Caco-2 (cell line): ENCODE results near the gene LCN9. TPM values are rescaled to one million over a fixed set of nuclear protein-coding genes. Genes with fewer than 3 reads are reported as not detected.

Experiments
- BruUV-seq: library from RNA; stranded (reverse); fragments of 400-500 nt; replicated peaks from 2 replicates; lab custom pipeline; 2021; lab: Mats Ljungman, UMichigan
- CTCF ChIA-PET: fragments of 300-600 bp; sonication (Branson Sonifier 250); formaldehyde crosslinking; loops from one replicate; lab custom pipeline; 2022; ENCODE audit warnings: antibody characterized with exemption; lab: Charles Lee
- POLR2A ChIA-PET: fragments of 300-600 bp; sonication (Branson Sonifier 250); formaldehyde crosslinking; loops from one replicate; lab custom pipeline; 2022; ENCODE audit warnings: antibody characterized with exemption; lab: Charles Lee
- DNase-seq, 2 experiments: peaks; one replicate each; pipeline versions ENCODE4 v3.0.0 to v3.0.0-alpha.2; 2020 to 2022
- H3K27me3 ChIP-seq: replicated peaks from 2 replicates; pipeline ENCODE4 v1.6.0; 2011; ENCODE audit warnings: low read length; ENCODE audit not compliant: control insufficient read depth, insufficient read depth
- H3K36me3 ChIP-seq: 2 replicates; pipeline ENCODE4 v1.5.1; 2011; ENCODE audit warnings: low read length; ENCODE audit not compliant: control insufficient read depth, insufficient read depth
- H3K4me1 ChIP-seq: fragments of 250-450 bp; sonication (Bioruptor Pico); 2 replicates; pipeline ENCODE4 v1.5.1; 2020; ENCODE audit warnings: mild to moderate bottlenecking
- H3K4me3 ChIP-seq: 2 replicates; pipeline ENCODE4 v1.5.1; 2011; ENCODE audit warnings: low read depth, mild to moderate bottlenecking, control low read depth, low read length
- H3K9me3 ChIP-seq: fragments of 250-450 bp; sonication (Bioruptor Pico); 2 replicates; pipeline ENCODE4 v1.5.1; 2020; ENCODE audit warnings: mild to moderate bottlenecking, moderate library complexity
- H3K27ac Mint-ChIP-seq: one replicate; pipeline ENCODE4 v1.8.0; 2022; ENCODE audit warnings: mixed read lengths; ENCODE audit not compliant: unreplicated experiment
- H3K27me3 Mint-ChIP-seq: one replicate; pipeline ENCODE4 v1.8.0; 2022; ENCODE audit warnings: mixed read lengths; ENCODE audit not compliant: insufficient read depth, unreplicated experiment
- H3K36me3 Mint-ChIP-seq: one replicate; pipeline ENCODE4 v1.8.0; 2022; ENCODE audit warnings: mild to moderate bottlenecking, mixed read lengths; ENCODE audit not compliant: insufficient read depth, unreplicated experiment
- H3K4me1 Mint-ChIP-seq: one replicate; pipeline ENCODE4 v1.8.0; 2022; ENCODE audit warnings: low read depth, mixed read lengths; ENCODE audit not compliant: unreplicated experiment
- H3K4me3 Mint-ChIP-seq: one replicate; pipeline ENCODE4 v1.8.0; 2022; ENCODE audit warnings: mild to moderate bottlenecking, moderate library complexity, mixed read lengths; ENCODE audit not compliant: unreplicated experiment
- H3K9me3 Mint-ChIP-seq: one replicate; pipeline ENCODE4 v1.8.0; 2022; ENCODE audit warnings: mixed read lengths; ENCODE audit not compliant: unreplicated experiment
- CTCF ChIP-seq, 2 experiments: fragments of 200-600 bp in 1 of 2; IDR thresholded peaks; 1 replicate in 1 of 2; 2 replicates in 1 of 2; pipeline versions ENCODE4 v1.5.1 to v1.8.0; 2011 to 2022; ENCODE audit warnings: antibody characterized with exemption in 1 of 2, control low read depth in 1 of 2, inconsistent platforms in 1 of 2, low read depth in 1 of 2, low read length in 1 of 2, mild to moderate bottlenecking in 1 of 2, moderate library complexity in 1 of 2; ENCODE audit not compliant: insufficient read depth in 1 of 2, severe bottlenecking in 1 of 2, unreplicated experiment in 1 of 2
- intact Hi-C: fragments of 100-400 bp; cut with micrococcal nuclease; formaldehyde crosslinking; loops from one replicate; pipeline ENCODE4 v1.10.0; 2022; ENCODE audit not compliant: unreplicated experiment
- total RNA-seq: library from RNA; stranded (reverse); gene quantifications from 2 replicates; pipeline ENCODE4 v1.2.3, GENCODE V29; 2022

Gene LCN9
- total RNA-seq, 1 experiment from 2014 or later, result not detected

- intact Hi-C loops, result no loop called here
- TF ChIP-seq CTCF (IDR thresholded peaks at IDR 0.05; ENCODE audit: insufficient read depth in 1 of 2, low read depth in 1 of 2, low read length in 1 of 2, severe bottlenecking in 1 of 2, unreplicated experiment in 1 of 2), result no peak
- peaks cover 2% of the 10 kb centered on the region for H3K27me3 Mint-ChIP-seq
Measured at GRCh38 chr9:135687216-135687615, 24.1 kb downstream of the LCN9 start.

GRCh38 chr9:135689011-135689410 lies 25.9 kb downstream of the LCN9 start:
- Mint-ChIP-seq H3K27me3 (no peaks in the 10 kb centered on the region), H3K9me3 (no peaks in the 10 kb centered on the region), H3K4me3 (no peak overlapping the region), H3K36me3 (peaks cover 15% of the 10 kb centered on the region), H3K4me1 (no peaks in the 10 kb centered on the region), H3K27ac (no peak overlapping the region)
- H3K4me3 ChIP-seq, result no peak overlapping the region
- no peak for TF ChIP-seq CTCF (IDR thresholded peaks at IDR 0.05; ENCODE audit: insufficient read depth in 1 of 2, low read depth in 1 of 2, low read length in 1 of 2, severe bottlenecking in 1 of 2, unreplicated experiment in 1 of 2)
- no TSS peak for BruUV-seq
- no peaks in the 10 kb centered on the region; the same call in 1 of the 2 replicates for H3K4me1 ChIP-seq
- H3K27me3 ChIP-seq, result no peaks in the 10 kb centered on the region
- no peak for DNase-seq
- intact Hi-C loops, result no loop called here
- POLR2A ChIA-PET, result no interaction called here
- H3K36me3 ChIP-seq, result no peaks in the 10 kb centered on the region
- CTCF ChIA-PET, result no interaction called here
- no peaks in the 10 kb centered on the region for H3K9me3 ChIP-seq

More at GRCh38 chr9:135687216-135687615, 24.1 kb downstream of the LCN9 start:
- no TSS peak for BruUV-seq
- Mint-ChIP-seq H3K36me3 (peaks cover 15% of the 10 kb centered on the region), H3K27ac (no peak overlapping the region), H3K4me3 (no peak overlapping the region), H3K9me3 (no peaks in the 10 kb centered on the region), H3K4me1 (no peaks in the 10 kb centered on the region)
- no peaks in the 10 kb centered on the region; the same call in 1 of the 2 replicates for H3K4me1 ChIP-seq
- H3K4me3 ChIP-seq, result no peak overlapping the region
- ChIA-PET CTCF (no interaction called here), POLR2A (no interaction called here)
- H3K9me3 ChIP-seq, result no peaks in the 10 kb centered on the region
- H3K27me3 ChIP-seq, result no peaks in the 10 kb centered on the region
- DNase-seq, result no peak
- no peaks in the 10 kb centered on the region for H3K36me3 ChIP-seq

GRCh38 chr9:135690836-135691570 lies 27.9 kb downstream of the LCN9 start:
- POLR2A ChIA-PET, result no interaction called here
- BruUV-seq, result no TSS peak

More at GRCh38 chr9:135690836-135691570, 27.9 kb downstream of the LCN9 start:
- no peaks in the 10 kb centered on the region for H3K4me1 Mint-ChIP-seq
- no peak overlapping the region for H3K4me3 ChIP-seq
- no peaks in the 10 kb centered on the region; the same call in 1 of the 2 replicates for H3K4me1 ChIP-seq
- H3K27me3 ChIP-seq, result no peaks in the 10 kb centered on the region
- intact Hi-C loops, result no loop called here
- no peak for DNase-seq
- peaks cover 19% of the 10 kb centered on the region for H3K36me3 Mint-ChIP-seq
- no peaks in the 10 kb centered on the region for H3K9me3 Mint-ChIP-seq
- H3K9me3 ChIP-seq, result no peaks in the 10 kb centered on the region
- no peak overlapping the region for H3K27ac Mint-ChIP-seq
- H3K4me3 Mint-ChIP-seq, result no peak overlapping the region
- CTCF ChIA-PET, result no interaction called here
- TF ChIP-seq CTCF (IDR thresholded peaks at IDR 0.05; ENCODE audit: insufficient read depth in 1 of 2, low read depth in 1 of 2, low read length in 1 of 2, severe bottlenecking in 1 of 2, unreplicated experiment in 1 of 2), result no peak
- no peaks in the 10 kb centered on the region for H3K27me3 Mint-ChIP-seq
- H3K36me3 ChIP-seq, result no peaks in the 10 kb centered on the region
